ENCODE data around the gene DPM2. TPM values are rescaled to one million over a fixed set of nuclear protein-coding genes. Genes with fewer than 3 reads are reported as not detected.

DPM2 gene
- total RNA-seq, 1 experiment from 2014 or later, result 56.1 TPM

DNA sequence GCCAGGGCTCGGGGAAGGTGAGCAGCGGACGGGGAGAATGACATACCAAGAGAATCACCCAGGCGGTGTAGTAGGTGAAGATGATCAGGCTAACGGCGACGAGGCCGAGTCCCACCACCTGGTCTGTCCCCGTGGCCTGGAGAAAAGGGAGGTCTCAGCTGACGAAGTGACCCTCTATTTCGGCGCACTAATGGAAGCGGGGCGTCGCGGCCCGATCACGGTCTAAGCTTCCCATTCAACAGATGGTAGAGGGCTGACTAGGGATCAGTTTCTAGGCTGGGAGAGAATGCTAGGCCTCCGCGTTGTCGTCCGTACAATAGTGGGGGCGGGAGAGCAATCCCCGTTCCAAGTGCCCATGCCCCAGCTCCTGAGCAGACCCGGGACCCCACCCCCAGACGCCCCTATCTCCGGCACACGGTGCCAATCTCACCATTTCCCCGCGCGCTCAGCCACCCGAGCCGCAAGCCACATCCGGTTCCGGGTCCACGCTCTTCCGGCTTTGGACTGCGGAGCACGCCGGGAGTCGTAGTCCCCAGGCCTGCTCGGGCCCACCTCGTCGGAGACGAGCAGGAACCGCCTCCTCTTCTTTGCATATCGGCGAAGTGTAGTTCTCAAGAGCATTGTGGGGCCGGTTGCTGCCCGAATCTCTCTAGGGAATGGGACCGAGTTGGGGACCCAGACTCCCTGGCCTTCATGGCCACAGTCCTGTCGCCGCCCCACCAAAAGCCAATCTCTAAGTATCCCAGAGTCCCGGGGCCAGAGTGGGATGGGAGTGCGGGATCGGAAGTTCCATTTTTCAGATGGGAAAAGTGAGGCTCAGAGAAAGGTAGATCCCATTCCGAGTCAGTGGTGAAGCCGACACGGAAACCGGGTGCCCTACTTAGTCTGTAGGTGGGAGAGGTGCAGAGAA, at the start of gene DPM2 (continued):
- TF ChIP-seq, protein P1, sequence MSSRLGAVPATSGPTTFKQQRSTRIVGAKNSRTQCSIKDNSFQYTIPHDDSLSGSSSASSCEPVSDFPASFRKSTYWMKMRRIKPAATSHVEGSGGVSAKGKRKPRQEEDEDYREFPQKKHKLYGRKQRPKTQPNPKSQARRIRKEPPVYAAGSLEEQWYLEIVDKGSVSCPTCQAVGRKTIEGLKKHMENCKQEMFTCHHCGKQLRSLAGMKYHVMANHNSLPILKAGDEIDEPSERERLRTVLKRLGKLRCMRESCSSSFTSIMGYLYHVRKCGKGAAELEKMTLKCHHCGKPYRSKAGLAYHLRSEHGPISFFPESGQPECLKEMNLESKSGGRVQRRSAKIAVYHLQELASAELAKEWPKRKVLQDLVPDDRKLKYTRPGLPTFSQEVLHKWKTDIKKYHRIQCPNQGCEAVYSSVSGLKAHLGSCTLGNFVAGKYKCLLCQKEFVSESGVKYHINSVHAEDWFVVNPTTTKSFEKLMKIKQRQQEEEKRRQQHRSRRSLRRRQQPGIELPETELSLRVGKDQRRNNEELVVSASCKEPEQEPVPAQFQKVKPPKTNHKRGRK (CRISPR knock-in tag; IDR thresholded peaks at IDR 0.05; ENCODE audit: borderline replicate concordance), result no peak
- no peak for TF ChIP-seq USF2 (CRISPR knock-in tag; IDR thresholded peaks at IDR 0.05)
- no peak for TF ChIP-seq ZNF396 (CRISPR knock-in tag; IDR thresholded peaks at IDR 0.05; ENCODE audit: borderline replicate concordance)
- TF ChIP-seq FOXP1 (CRISPR knock-in tag; IDR thresholded peaks at IDR 0.05; ENCODE audit: borderline replicate concordance), result no peak
- no peak for TF ChIP-seq ZNF121 (CRISPR knock-in tag; IDR thresholded peaks at IDR 0.05)
- no peak for TF ChIP-seq ETV6 (CRISPR knock-in tag; IDR thresholded peaks at IDR 0.05)
- TF ChIP-seq, protein P2, sequence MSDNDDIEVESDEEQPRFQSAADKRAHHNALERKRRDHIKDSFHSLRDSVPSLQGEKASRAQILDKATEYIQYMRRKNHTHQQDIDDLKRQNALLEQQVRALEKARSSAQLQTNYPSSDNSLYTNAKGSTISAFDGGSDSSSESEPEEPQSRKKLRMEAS (CRISPR knock-in tag; IDR thresholded peaks at IDR 0.05), result peak; percentile 67
- TF ChIP-seq, protein P3, sequence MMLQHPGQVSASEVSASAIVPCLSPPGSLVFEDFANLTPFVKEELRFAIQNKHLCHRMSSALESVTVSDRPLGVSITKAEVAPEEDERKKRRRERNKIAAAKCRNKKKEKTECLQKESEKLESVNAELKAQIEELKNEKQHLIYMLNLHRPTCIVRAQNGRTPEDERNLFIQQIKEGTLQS (CRISPR knock-in tag; conservative IDR thresholded peaks at IDR 0.05), result no peak
- no peak for TF ChIP-seq JAZF1 (CRISPR knock-in tag; IDR thresholded peaks at IDR 0.05)
- no peak for TF ChIP-seq ZNF423 (CRISPR knock-in tag; IDR thresholded peaks at IDR 0.05)
- TF ChIP-seq, protein P4, sequence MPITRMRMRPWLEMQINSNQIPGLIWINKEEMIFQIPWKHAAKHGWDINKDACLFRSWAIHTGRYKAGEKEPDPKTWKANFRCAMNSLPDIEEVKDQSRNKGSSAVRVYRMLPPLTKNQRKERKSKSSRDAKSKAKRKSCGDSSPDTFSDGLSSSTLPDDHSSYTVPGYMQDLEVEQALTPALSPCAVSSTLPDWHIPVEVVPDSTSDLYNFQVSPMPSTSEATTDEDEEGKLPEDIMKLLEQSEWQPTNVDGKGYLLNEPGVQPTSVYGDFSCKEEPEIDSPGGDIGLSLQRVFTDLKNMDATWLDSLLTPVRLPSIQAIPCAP (CRISPR knock-in tag; IDR thresholded peaks at IDR 0.05), result no peak
- TF ChIP-seq, protein P5, sequence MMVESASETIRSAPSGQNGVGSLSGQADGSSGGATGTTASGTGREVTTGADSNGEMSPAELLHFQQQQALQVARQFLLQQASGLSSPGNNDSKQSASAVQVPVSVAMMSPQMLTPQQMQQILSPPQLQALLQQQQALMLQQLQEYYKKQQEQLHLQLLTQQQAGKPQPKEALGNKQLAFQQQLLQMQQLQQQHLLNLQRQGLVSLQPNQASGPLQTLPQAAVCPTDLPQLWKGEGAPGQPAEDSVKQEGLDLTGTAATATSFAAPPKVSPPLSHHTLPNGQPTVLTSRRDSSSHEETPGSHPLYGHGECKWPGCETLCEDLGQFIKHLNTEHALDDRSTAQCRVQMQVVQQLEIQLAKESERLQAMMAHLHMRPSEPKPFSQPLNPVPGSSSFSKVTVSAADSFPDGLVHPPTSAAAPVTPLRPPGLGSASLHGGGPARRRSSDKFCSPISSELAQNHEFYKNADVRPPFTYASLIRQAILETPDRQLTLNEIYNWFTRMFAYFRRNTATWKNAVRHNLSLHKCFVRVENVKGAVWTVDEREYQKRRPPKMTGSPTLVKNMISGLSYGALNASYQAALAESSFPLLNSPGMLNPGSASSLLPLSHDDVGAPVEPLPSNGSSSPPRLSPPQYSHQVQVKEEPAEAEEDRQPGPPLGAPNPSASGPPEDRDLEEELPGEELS (CRISPR knock-in tag; IDR thresholded peaks at IDR 0.05), result 0 out of 2 replicates have a peak, but pooled peaks have one; percentile 15
- TF ChIP-seq EMX1 (CRISPR knock-in tag; IDR thresholded peaks at IDR 0.05), result no peak; the same call in 1 of the 2 replicates
- no peak; the same call in 1 of the 2 replicates for TF ChIP-seq JUN (CRISPR knock-in tag; IDR thresholded peaks at IDR 0.05)
- TF ChIP-seq TEAD4 (CRISPR knock-in tag; IDR thresholded peaks at IDR 0.05), result 0 out of 2 replicates have a peak, but pooled peaks have one; percentile 43
- TF ChIP-seq, protein P6, sequence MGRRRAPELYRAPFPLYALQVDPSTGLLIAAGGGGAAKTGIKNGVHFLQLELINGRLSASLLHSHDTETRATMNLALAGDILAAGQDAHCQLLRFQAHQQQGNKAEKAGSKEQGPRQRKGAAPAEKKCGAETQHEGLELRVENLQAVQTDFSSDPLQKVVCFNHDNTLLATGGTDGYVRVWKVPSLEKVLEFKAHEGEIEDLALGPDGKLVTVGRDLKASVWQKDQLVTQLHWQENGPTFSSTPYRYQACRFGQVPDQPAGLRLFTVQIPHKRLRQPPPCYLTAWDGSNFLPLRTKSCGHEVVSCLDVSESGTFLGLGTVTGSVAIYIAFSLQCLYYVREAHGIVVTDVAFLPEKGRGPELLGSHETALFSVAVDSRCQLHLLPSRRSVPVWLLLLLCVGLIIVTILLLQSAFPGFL (CRISPR knock-in tag; IDR thresholded peaks at IDR 0.05; ENCODE audit: borderline replicate concordance), result no peak
- no peak for TF ChIP-seq ZBTB43 (CRISPR knock-in tag; IDR thresholded peaks at IDR 0.05)
- no peak for TF ChIP-seq ZSCAN18 (CRISPR knock-in tag; IDR thresholded peaks at IDR 0.05)
- TF ChIP-seq, protein P7, sequence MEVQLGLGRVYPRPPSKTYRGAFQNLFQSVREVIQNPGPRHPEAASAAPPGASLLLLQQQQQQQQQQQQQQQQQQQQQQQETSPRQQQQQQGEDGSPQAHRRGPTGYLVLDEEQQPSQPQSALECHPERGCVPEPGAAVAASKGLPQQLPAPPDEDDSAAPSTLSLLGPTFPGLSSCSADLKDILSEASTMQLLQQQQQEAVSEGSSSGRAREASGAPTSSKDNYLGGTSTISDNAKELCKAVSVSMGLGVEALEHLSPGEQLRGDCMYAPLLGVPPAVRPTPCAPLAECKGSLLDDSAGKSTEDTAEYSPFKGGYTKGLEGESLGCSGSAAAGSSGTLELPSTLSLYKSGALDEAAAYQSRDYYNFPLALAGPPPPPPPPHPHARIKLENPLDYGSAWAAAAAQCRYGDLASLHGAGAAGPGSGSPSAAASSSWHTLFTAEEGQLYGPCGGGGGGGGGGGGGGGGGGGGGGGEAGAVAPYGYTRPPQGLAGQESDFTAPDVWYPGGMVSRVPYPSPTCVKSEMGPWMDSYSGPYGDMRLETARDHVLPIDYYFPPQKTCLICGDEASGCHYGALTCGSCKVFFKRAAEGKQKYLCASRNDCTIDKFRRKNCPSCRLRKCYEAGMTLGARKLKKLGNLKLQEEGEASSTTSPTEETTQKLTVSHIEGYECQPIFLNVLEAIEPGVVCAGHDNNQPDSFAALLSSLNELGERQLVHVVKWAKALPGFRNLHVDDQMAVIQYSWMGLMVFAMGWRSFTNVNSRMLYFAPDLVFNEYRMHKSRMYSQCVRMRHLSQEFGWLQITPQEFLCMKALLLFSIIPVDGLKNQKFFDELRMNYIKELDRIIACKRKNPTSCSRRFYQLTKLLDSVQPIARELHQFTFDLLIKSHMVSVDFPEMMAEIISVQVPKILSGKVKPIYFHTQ (CRISPR knock-in tag; IDR thresholded peaks at IDR 0.05), result no peak
- TF ChIP-seq, protein P8, sequence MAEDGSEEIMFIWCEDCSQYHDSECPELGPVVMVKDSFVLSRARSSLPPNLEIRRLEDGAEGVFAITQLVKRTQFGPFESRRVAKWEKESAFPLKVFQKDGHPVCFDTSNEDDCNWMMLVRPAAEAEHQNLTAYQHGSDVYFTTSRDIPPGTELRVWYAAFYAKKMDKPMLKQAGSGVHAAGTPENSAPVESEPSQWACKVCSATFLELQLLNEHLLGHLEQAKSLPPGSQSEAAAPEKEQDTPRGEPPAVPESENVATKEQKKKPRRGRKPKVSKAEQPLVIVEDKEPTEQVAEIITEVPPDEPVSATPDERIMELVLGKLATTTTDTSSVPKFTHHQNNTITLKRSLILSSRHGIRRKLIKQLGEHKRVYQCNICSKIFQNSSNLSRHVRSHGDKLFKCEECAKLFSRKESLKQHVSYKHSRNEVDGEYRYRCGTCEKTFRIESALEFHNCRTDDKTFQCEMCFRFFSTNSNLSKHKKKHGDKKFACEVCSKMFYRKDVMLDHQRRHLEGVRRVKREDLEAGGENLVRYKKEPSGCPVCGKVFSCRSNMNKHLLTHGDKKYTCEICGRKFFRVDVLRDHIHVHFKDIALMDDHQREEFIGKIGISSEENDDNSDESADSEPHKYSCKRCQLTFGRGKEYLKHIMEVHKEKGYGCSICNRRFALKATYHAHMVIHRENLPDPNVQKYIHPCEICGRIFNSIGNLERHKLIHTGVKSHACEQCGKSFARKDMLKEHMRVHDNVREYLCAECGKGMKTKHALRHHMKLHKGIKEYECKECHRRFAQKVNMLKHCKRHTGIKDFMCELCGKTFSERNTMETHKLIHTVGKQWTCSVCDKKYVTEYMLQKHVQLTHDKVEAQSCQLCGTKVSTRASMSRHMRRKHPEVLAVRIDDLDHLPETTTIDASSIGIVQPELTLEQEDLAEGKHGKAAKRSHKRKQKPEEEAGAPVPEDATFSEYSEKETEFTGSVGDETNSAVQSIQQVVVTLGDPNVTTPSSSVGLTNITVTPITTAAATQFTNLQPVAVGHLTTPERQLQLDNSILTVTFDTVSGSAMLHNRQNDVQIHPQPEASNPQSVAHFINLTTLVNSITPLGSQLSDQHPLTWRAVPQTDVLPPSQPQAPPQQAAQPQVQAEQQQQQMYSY (CRISPR knock-in tag; IDR thresholded peaks at IDR 0.05), result no peak
- TF ChIP-seq CREB1 (CRISPR knock-in tag; IDR thresholded peaks at IDR 0.05), result no peak
